Brain microvascular endothelial cell (primary cell): ENCODE data around the gene CDHR3.

Source experiments
- DNase-seq: peaks from one replicate; pipeline ENCODE4 v3.0.0-alpha.2; 2020
- H3K27ac ChIP-seq: fragments of 250-450 bp; sonication (Bioruptor Pico); 2 replicates; pipeline ENCODE4 v1.5.1; 2020; ENCODE audit warnings: mild to moderate bottlenecking, moderate library complexity
- H3K27me3 ChIP-seq: fragments of 250-450 bp; sonication (Bioruptor Pico); replicated peaks from 2 replicates; pipeline ENCODE4 v1.5.1; 2020; ENCODE audit warnings: mild to moderate bottlenecking
- H3K36me3 ChIP-seq: fragments of 250-450 bp; sonication (Bioruptor Pico); replicated peaks from 2 replicates; pipeline ENCODE4 v1.5.1; 2020; ENCODE audit warnings: mild to moderate bottlenecking
- H3K4me3 ChIP-seq: 2 replicates; pipeline ENCODE4 v1.5.1; 2011; ENCODE audit warnings: low read depth, mild to moderate bottlenecking, control low read depth, low read length, moderate library complexity
- in situ Hi-C: cut with HindIII; loops from 2 replicates; pipeline ENCODE4 v1.10.0; 2017; ENCODE audit warnings: low sequenced_read_pairs, low pct_ligation_motif_present
- TF ChIP-seq, protein P1 (sequence below): IDR thresholded peaks from 2 replicates; pipeline ENCODE4 v1.5.1; 2011; ENCODE audit warnings: low read depth, mild to moderate bottlenecking, moderate library complexity, low read length, control low read depth, inconsistent platforms; ENCODE audit errors: missing control alignments

CDHR3 gene

DNA sequence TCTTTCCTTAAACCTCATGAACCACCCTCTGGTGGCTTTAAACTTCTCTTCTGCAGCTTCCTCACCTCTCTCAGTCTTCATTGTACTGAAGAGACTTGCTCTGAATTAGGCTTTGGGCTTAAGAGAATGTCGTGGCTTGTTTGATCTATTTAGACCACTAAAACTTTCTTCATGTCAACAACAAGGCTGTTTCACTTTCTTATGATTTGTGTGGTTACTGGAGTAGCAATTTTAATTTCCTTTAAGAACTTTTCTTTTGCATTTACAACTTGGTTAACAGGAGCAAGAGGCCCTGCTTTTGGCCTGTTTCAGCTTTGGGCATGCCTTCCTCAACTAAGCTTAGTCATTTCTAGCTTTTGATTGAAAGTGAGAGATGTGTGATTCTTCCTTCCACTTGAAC is 38.1 kb upstream of the CDHR3 start:
- no peak for DNase-seq

DNA sequence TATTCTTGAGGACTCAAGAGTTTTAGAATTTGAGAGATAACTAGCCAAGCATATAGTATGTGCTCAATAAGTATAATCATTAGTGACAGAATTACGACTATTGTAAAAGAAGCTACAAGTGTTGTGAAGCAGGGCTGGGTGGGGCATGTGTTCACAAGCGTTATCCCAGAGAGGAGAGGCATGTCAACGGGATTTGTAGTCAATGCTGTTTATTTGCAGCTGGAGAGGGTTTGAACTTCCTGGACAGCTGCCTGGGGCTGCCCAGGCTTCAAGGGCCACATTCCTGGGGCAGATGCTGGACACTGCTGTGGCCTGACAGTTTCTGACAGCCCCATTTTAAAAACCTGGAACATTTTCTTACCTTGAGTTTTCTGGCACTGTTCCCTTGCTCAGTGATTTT is 36.9 kb upstream of the CDHR3 start:
- DNase-seq = no peak
- Histone ChIP-seq H3K27me3 (no peaks in the 10 kb centered on the region), H3K36me3 (no peaks in the 10 kb centered on the region), H3K27ac (no peak overlapping the region), H3K4me3 (no peak overlapping the region)
- in situ Hi-C loops = no loop called here
- TF ChIP-seq, protein P1, sequence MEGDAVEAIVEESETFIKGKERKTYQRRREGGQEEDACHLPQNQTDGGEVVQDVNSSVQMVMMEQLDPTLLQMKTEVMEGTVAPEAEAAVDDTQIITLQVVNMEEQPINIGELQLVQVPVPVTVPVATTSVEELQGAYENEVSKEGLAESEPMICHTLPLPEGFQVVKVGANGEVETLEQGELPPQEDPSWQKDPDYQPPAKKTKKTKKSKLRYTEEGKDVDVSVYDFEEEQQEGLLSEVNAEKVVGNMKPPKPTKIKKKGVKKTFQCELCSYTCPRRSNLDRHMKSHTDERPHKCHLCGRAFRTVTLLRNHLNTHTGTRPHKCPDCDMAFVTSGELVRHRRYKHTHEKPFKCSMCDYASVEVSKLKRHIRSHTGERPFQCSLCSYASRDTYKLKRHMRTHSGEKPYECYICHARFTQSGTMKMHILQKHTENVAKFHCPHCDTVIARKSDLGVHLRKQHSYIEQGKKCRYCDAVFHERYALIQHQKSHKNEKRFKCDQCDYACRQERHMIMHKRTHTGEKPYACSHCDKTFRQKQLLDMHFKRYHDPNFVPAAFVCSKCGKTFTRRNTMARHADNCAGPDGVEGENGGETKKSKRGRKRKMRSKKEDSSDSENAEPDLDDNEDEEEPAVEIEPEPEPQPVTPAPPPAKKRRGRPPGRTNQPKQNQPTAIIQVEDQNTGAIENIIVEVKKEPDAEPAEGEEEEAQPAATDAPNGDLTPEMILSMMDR = no peak

More for the DNA sequence above, 38.1 kb upstream of the CDHR3 start:
- TF ChIP-seq, protein P1 = no peak
- H3K27ac ChIP-seq = no peak overlapping the region
- H3K4me3 ChIP-seq = no peak overlapping the region
- no peaks in the 10 kb centered on the region for H3K27me3 ChIP-seq
- no peaks in the 10 kb centered on the region for H3K36me3 ChIP-seq
- in situ Hi-C loops = no loop called here

DNA sequence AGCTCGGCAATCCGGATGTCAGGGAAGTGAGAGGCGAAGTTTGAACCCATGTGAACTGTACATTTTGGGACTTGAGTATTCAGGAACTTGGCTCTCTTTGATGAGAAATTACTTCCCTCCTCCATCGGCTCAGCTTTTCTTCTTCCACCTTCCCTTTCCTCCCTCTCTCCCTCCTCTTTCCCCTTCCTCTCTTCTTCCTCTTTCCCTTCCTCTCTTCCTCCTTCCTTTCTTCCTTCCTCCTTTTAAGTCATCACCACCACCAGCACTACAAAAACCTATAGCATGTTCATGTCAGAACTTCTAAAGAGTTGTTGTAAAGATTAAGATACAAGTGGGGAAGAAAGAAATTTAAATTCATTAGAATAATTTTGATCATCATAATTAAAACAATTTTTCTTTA is 31.9 kb upstream of the CDHR3 start:
- no peak for DNase-seq
- H3K36me3 ChIP-seq = no peaks in the 10 kb centered on the region
- in situ Hi-C loops = no loop called here
- no peak overlapping the region for H3K27ac ChIP-seq
- no peaks in the 10 kb centered on the region for H3K27me3 ChIP-seq
- H3K4me3 ChIP-seq = no peak overlapping the region
- TF ChIP-seq, protein P1 = no peak

DNA sequence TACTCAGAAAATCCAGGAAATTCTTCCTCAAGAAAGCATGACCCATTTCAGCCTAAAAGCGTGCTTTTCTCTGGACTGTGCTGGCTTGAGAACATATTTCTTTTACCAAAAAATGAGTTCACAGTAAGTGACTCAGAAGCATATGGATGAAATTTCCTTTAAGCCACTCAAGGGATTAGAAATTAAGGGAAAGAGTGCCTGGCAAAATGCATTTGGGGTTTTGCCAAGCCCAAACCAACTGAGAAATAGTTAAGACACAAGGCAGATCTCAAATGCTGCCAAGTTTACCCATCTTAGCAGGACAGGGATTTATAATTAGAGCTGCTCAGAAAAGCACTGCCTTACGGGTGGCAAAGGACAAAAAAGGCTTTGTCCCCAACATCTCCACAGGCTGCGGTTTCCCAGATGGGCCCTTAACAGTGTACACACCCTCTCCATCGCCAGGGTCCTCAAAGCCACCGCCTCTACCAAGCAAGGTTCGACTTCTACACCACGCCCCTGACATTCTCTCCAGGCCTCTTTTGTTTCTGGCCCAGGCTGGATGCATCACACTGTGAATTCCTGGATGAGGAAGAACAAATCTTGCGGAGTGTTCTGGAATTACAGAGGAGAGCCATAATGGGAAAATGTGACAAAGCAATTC is 30.1 kb upstream of the CDHR3 start:
- TF ChIP-seq, protein P1 = no peak
- Histone ChIP-seq H3K27me3 (no peaks in the 10 kb centered on the region), H3K36me3 (no peaks in the 10 kb centered on the region), H3K27ac (no peak overlapping the region), H3K4me3 (no peak overlapping the region)
- DNase-seq = no peak
- in situ Hi-C loops = no loop called here

DNA sequence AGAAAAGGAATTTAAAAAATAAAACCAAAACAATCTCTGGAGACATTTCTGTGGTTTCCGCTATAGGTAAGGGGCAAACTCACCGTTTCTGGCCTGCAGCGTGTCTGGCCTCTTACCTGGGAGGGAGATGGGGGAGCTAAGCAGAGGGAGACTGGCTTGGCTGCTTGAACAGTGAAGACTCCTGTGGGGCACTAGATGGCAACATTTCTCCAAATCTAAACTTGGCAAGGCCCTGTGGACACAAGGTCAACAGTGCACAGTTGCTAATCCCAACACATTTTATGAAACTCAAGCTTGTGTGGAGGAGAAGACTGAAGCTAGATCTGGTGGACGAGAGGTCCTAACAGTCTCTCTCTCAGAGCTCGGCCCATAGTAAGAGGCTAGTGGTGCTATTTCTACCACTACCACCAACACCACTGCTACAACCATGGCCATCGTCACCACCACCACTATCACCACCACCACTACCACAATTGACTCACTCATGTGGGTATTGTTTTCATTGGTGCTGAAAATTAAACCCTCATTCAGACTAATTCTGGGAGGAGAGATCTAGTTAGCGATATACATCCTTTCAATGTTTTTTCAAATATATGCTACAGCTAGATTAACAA is 28.4 kb upstream of the CDHR3 start:
- in situ Hi-C loops = no loop called here
- no peak for DNase-seq
- TF ChIP-seq, protein P1 = peak; percentile 41

DNA sequence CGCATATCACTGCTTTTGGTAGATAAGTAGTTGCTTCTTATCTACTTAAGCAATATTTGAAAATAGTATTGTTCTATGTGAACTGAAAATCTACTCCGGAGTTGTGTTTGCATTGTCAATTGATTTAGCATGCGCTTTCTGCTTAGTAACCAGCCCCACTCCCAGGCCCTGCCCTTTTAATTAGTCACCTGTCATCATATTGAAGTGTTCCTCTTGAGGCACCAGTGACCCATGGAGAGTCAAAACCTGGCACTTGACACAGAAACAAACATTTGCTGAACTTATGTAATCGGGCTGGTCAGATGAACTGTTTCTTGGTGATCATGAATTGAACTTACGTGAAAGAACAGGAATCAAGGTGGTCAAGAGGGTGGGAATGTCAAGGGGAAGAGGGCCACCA is 27.8 kb upstream of the CDHR3 start:
- TF ChIP-seq, protein P1 = no peak
- no peak overlapping the region for H3K4me3 ChIP-seq
- H3K27me3 ChIP-seq = no peaks in the 10 kb centered on the region
- in situ Hi-C loops = no loop called here
- H3K27ac ChIP-seq = no peak overlapping the region
- H3K36me3 ChIP-seq = no peaks in the 10 kb centered on the region
- no peak for DNase-seq

More for the DNA sequence above, 28.4 kb upstream of the CDHR3 start:
- Histone ChIP-seq H3K4me3 (no peak overlapping the region), H3K27me3 (no peaks in the 10 kb centered on the region), H3K27ac (no peak overlapping the region), H3K36me3 (no peaks in the 10 kb centered on the region)
